Hematopoietic multipotent progenitor cell treated with erythropoietin and hydrocortisone succinate and interleukin-3 and kit ligand, for 8 days (in vitro differentiated cells): ENCODE results near the gene FMNL2.
A peak's percentile ranks its signal among the peaks of the same experiment; 100 is the strongest.

Experiments used
- DNase-seq: peaks from one replicate; pipeline ENCODE4 v3.0.0-alpha.2; 2015

Gene FMNL2

GRCh38 chr2:152623775-152624174 is 288.8 kb downstream of the FMNL2 start:
- DNase-seq, result no peak

- DNase-seq, result no peak
Observed at GRCh38 chr2:152624805-152625204, 289.8 kb downstream of the FMNL2 start.

- DNase-seq, result no peak
Observed at GRCh38 chr2:152626911-152627339, 292.0 kb downstream of the FMNL2 start.

- peak; percentile 45 for DNase-seq
Observed at GRCh38 chr2:152627351-152627957, 292.5 kb downstream of the FMNL2 start.

GRCh38 chr2:152629202-152629601 is 294.2 kb downstream of the FMNL2 start:
- no peak for DNase-seq

- no peak for DNase-seq
Observed at GRCh38 chr2:152630466-152630865, 295.5 kb downstream of the FMNL2 start.

DNA sequence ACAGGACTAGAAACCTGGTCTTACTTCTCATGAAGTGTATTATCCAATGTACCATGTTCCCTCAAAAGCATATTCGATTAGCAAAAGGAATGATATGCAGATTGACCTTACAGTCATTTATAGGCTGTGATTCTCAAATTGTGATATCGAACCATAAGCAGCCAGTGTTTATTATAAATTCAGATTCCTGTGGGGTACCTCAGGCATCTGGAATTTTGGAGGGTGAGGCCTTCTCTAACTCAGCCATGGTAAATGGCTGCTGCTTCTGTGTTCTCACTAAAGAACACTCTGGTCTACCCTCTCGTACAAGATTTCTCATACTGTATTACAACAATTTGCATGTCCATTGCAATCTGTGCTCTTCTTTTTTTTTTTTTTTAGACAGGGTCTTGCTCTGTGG is 297.8 kb downstream of the FMNL2 start:
- no peak for DNase-seq

DNA sequence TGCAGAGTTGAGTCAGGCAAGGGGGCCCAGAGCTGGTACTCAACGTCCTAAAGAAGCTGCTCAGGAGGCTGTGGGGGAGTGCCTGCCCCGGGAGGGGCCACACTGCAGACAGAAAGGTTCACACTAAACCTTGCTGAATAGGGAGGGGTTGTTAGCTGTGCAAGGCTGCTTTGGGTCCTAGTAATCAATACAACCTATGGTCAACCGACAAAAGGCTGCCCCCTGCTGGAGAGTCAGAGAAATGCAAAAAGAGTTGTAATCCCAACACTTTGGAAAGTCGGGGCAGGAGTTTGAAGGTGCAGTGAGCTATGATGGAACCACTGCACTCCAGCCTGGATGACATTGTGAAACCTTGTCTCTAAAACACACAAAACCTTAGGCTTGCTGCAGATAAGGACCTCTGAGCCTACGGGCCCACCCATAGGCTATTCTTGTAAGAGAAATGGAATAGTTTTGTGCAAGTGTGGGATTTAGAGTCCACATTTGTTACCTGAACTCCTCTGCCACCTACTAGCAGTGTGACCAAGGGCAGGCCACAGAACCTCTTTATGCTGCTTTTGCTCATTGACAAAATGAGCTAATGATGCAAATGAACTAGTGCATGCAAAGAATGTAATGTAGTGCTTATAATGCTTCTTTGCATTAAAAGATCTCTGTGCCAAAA is 300.8 kb downstream of the FMNL2 start:
- peak; percentile 76 for DNase-seq

DNA sequence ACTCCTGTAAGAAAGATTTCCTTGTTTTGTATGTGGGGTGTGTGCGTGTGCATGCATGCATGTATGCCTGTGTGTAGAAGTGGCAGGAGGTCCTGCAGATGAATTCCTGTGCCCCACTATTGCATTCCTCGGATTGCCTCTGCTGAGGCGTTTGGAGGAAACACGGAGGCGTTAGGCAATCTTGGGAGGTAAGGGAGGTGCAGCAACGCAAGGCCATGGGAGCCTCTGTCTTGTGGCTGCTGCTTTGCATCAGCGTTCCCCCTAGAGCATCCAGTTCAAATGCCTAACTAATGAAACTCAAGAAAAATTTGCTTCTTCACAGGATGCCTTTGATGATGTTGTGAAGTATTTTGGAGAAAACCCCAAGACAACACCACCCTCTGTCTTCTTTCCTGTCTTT is 302.3 kb downstream of the FMNL2 start:
- no peak for DNase-seq

DNA sequence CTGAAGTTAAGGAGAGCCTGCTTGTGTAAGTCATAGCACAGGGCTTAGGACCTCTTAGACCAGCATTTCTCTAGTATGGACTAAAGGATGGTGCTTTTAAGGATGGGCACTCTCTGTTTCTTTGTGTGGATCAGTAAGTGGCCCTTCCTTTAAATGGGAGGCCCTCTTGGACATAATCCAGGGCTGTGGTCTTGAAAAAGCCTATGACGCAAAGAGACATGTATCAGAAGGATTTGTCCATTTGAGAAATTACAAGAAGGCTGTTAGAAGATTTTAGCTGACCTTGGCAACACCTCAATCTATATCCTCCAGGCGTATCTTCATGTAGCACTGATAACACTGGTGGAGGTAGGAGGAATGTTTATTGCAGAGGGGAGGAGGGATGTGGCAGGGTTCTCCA is 303.1 kb downstream of the FMNL2 start:
- DNase-seq, result peak; percentile 16

DNA sequence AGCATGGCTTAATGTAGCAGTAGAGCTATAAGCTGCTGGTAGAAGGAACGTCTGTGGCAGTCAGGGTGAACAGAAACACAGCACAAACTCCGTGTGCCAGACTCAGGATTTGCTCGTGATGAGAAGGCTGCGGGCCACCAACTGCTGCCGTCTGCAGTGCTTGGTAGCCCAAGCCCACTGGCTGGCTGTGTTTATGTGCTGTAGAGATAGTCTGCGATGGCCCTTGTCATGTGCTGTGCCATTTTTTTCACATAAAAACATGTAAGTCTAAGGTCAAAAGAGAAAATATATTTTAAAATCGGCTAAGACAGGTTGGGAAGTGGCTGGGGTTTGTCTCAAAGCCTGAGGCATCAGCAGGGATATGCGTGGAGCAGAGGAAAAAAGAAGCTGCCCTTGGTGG is 303.6 kb downstream of the FMNL2 start:
- DNase-seq, result no peak

DNA sequence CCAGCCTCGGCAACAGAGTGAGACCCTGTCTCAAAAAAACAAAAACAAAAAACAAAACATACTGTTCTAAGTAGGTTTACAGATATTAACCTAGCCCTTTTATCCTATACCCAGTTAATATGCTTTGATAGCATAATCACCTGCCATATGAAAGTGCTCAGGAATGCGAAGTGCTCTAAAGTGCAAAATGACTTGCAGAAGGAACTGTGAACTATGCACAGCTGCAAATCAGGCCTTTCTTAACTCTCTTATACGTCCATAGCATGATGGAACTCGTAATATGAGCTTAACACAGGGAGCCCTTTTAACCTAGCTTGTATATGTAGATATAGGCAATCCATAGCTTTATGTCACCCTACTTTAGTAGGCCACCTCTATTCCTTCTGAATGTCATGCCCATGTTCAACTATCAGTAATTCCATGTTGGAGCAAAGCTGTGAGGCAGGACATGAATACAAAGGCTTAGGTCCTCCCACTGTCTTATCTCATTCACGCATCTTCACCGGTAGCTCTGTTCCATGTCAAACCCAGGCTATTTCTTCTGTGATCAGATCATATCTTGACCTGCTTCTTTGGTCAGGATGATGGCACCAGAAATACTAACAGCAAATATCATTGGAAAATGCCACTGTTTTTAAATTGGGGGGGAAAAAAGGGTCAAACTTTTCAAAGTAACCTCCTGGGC is 309.4 kb downstream of the FMNL2 start:
- DNase-seq, result no peak

DNA sequence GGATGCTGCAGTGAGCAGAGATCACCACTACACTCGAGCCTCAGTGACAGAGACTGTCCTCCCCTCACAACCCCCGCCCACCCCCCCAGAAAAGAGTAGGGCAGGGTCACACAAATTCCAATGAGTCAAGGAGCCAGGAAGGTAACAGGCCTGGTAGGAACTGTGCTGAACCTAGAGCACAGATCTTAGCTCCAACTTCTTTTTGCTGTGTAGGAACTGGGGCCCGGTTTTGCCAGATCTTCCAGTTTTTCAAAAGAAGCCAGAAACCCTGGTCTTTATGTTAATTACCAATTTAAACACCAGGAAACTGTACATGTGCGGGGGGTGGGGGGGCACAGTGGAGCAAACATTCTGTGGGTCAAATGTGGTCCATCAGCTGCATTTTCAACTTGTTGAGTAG is 311.3 kb downstream of the FMNL2 start:
- DNase-seq, result no peak

- DNase-seq, result no peak
Observed at GRCh38 chr2:152646775-152647174, 311.8 kb downstream of the FMNL2 start.

GRCh38 chr2:152647552-152647951 is 312.6 kb downstream of the FMNL2 start:
- no peak for DNase-seq

DNA sequence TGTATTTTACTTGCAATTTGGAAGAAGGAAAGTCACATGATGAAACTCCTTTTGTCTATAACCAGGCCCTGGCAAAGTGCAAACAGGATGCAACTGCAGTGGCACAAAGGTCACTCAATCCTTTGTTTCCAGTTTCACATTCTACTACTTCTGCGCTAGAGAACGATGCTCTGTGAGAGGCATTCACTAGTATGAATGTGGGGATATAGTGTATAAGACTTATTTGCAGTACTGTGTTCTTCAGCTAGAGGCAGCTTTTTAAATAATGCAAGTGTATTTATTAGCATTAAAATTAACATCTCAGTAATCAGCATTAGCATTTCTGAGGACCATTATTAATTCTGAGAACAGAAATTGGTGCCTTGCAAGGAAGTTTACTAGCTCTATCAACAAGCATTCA is 313.4 kb downstream of the FMNL2 start:
- no peak for DNase-seq

- no peak for DNase-seq
Observed at GRCh38 chr2:152649997-152650396, 315.0 kb downstream of the FMNL2 start.

- DNase-seq, result no peak
Observed at GRCh38 chr2:152650768-152651371, 315.9 kb downstream of the FMNL2 start.

- no peak for DNase-seq
Observed at GRCh38 chr2:152651834-152652233, 316.9 kb downstream of the FMNL2 start.

DNA sequence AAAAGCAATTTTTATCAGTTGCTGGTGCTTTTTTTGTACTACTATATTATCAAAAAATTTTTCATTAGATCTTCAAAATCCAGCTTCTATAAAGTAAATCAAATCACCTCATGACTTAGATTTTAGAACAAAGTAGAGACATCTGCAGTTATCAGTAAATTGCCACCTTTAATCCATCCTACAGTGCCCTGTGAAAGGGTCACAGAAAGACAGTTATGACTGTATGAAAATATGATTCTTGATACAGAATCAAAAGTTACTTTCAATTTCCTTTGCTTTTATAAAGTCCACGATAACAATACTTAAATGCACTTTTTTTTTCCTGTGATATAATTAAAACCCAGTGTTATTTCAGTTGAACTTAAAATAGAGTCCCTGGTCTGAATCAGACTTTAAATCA is 320.9 kb downstream of the FMNL2 start:
- no peak for DNase-seq

- DNase-seq, result no peak
Observed at GRCh38 chr2:152657043-152657442, 322.1 kb downstream of the FMNL2 start.

- no peak for DNase-seq
Observed at GRCh38 chr2:152658221-152658620, 323.2 kb downstream of the FMNL2 start.

DNA sequence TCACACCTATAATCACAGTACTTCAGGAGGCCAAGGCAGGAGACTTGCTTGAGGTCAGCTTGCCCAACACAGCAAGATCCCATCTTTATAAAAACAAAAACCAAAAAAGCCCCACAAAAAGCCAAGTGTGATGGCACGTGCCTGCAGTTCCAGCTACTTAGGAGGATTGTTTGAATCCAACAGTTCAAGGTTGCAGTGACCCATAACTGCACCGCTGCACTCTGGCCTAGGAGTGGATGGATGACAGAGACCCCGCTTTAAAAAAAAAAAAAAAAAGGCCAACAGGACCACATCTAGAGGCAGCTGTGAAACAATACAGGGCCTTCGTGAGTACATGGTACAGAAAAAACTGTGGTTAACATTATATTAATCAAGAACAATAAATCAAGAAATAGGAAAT is 326.1 kb downstream of the FMNL2 start:
- no peak for DNase-seq

GRCh38 chr2:152664725-152665124 is 329.8 kb downstream of the FMNL2 start:
- no peak for DNase-seq
